AG04449 (cell line): Measurements from ENCODE around the gene ENAH.
"Not testable (repeated sequence)": the region's sequence is repeated elsewhere in the genome, so short reads cannot be mapped to it uniquely, and the experiment has no call there.

Experiments used
- CTCF ChIA-PET: fragments of 350-600 bp; formaldehyde crosslinking; extraction: SDS; loops from one replicate; lab custom pipeline; 2021; ENCODE audit warnings: antibody characterized with exemption; lab: Yijun Ruan, JAX
- POLR2A ChIA-PET: fragments of 400-600, 350-600 bp; formaldehyde crosslinking; extraction: SDS; loops from one replicate; lab custom pipeline; 2020; ENCODE audit warnings: antibody characterized with exemption, inconsistent platforms; lab: Yijun Ruan, JAX
- DNase-seq: peaks from one replicate; pipeline ENCODE4 v3.0.0-alpha.2; 2010; ENCODE audit warnings: low read depth, low spot score
- H3K4me3 ChIP-seq: 2 replicates; pipeline ENCODE4 v1.5.1; 2011; ENCODE audit warnings: low read depth, mild to moderate bottlenecking, control low read depth, low read length
- CTCF ChIP-seq: IDR thresholded peaks from one replicate; pipeline ENCODE4 v1.5.1; 2011; ENCODE audit warnings: mild to moderate bottlenecking, moderate library complexity, low read length, control low read depth, inconsistent platforms; ENCODE audit not compliant: insufficient read depth; ENCODE audit errors: missing control alignments

Gene ENAH

GRCh38 chr1:225695578-225696337 is 42.8 kb upstream of the ENAH start:
- CTCF ChIA-PET = no interaction called here
- POLR2A ChIA-PET = no interaction called here

DNA sequence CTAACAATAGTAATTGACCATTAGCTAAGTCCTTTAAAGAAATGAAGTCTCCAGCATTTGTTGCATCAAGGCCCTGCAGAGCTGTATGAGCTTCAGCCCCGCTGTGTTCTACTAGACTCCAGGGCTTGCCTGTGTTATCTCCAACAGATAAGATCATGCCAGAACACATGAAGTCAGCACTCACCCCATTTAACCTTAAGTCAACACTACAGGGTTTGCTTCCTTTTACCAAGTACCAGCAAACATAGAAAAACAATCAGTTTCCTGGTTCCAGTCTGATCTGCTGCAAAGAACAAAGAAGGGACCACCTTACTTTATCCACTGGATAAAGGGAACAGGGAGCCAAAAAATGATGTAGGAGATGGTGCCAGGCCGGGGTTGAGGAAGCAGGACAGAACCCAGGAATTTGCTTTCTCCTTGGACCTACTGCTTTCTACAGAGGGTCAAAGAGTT is 41.3 kb upstream of the ENAH start:
- CTCF ChIA-PET = interaction anchor here (2.3 kb wide), 1 partner anchor 34 kb away, joined by 5 read pairs; no protein-coding TSS in a partner anchor
- POLR2A ChIA-PET = no interaction called here
- no peak for DNase-seq
- no peak overlapping the region for H3K4me3 ChIP-seq
- TF ChIP-seq CTCF = no peak

More at GRCh38 chr1:225695578-225696337, 42.8 kb upstream of the ENAH start:
- no peak for TF ChIP-seq CTCF
- H3K4me3 ChIP-seq = no peak overlapping the region
- DNase-seq = no peak

DNA sequence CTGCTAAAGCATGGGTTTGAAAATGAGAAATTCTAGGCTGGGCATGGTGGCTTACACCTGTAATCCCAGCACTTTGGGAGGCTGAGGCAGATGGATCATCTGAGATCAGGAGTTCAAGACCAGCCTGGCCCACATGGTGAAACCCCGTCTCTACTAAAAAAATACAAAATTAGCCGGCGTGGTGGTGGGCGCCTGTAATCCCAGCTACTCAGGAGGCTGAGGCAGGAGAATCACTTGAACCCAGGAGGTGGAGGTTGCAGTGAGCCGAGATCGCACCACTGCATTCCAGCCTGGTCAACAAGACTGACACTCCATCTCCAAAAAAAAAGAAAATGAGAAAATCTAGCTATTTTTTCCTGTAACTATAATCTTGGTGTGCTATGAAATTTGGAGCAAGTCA is 40.8 kb upstream of the ENAH start:
- DNase-seq, H3K4me3 ChIP-seq, POLR2A ChIA-PET: not testable (repeated sequence)
- CTCF ChIA-PET = interaction anchor here (2.3 kb wide), 1 partner anchor 34 kb away, joined by 5 read pairs; no protein-coding TSS in a partner anchor

DNA sequence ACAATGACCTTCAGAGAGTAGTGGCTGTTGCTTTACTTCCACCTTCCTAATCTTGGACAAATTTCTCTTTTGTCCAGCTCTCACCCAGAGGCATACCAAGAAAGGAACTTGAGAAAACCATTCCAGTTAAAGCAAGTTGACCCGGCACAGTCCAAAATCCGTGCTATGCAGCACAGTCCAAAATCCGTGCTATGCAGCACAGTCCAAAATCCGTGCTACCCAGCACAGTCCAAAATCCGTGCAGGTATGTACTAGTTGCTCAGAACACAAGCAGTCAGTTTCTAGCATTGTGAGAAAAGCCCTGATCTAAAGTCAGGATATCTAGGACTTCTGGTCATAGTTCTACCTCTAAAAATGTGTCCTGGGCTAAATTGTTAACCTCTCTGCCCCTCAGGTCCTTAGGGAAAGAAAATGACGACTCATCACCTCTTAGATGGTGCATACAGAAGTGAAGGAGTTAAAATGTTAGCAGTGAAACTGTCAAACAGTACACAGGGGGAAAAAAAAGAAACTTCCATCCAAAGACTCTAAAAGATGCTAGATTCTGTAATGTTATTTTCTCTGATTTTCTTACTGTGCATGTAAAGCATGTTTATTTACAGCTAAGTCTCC is 40.3 kb upstream of the ENAH start:
- no peak for TF ChIP-seq CTCF
- no peak for DNase-seq
- H3K4me3 ChIP-seq = no peak overlapping the region
- CTCF ChIA-PET = interaction anchor here (2.3 to 2.4 kb wide), 2 partner anchors 7 to 33 kb away, joined by 5 to 11 read pairs; no protein-coding TSS in a partner anchor
- POLR2A ChIA-PET = no interaction called here

DNA sequence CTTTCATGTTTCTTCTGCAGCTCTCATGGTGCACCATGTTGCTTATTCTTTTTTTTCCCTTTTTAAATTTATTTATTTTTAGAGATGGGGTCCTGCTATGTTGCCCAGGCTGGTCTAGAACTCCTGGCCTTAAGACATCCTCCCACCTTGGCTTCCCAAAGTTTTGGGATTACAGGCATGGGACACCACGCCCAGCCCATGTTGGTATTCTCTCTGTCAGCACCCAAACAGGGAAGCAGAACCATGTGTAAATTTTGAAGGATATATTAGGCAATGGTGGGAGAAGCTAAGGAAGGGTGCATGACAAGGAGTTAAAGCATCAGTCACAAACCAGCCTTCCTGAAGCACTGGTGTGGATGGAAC is 39.6 kb upstream of the ENAH start:
- POLR2A ChIA-PET = interaction anchor here (0.7 to 1.6 kb wide), 4 partner anchors 8 to 54 kb away, joined by 6 to 11 read pairs (median 8); no protein-coding TSS in a partner anchor
- no peak for TF ChIP-seq CTCF
- CTCF ChIA-PET = interaction anchor here (2.3 to 2.4 kb wide), 2 partner anchors 8 to 33 kb away, joined by 5 to 11 read pairs; no protein-coding TSS in a partner anchor

GRCh38 chr1:225691861-225692516 is 39.1 kb upstream of the ENAH start:
- POLR2A ChIA-PET = interaction anchor here (0.5 to 1.6 kb wide), 7 partner anchors 8 to 86 kb away, joined by 3 to 11 read pairs (median 6); partner anchors contain the start of gene SRP9
- DNase-seq = peak; percentile 84
- H3K4me3 ChIP-seq = no peak overlapping the region
- TF ChIP-seq CTCF = no peak
- CTCF ChIA-PET = interaction anchor here (0.9 to 2.4 kb wide), 3 partner anchors 8 to 32 kb away, joined by 4 to 11 read pairs (median 5); no protein-coding TSS in a partner anchor

More for the DNA sequence above, 39.6 kb upstream of the ENAH start:
- no peak overlapping the region for H3K4me3 ChIP-seq
- no peak for DNase-seq
